WTC11 (cell line): ENCODE measurements around the gene TBC1D17. TPM values are rescaled to one million over a fixed set of nuclear protein-coding genes. Genes with fewer than 3 reads are reported as not detected.

ENCODE experiments used
- ATAC-seq: fragments of 200-7000 bp; cut with Tn5 transposase; 2 replicates; pipeline ENCODE4 v1.10.0; 2021; ENCODE audit warnings: mild to moderate bottlenecking, moderate library complexity
- CTCF ChIA-PET: fragments of 300-600 bp; sonication (Branson Sonifier 250); formaldehyde crosslinking; loops from one replicate; lab custom pipeline; 2021; ENCODE audit warnings: antibody characterized with exemption; lab: Charles Lee
- POLR2A ChIA-PET: fragments of 350-600 bp; sonication (Branson Sonifier 250); formaldehyde crosslinking; loops from one replicate; lab custom pipeline; 2021; ENCODE audit warnings: antibody characterized with exemption; lab: Charles Lee
- DNase-seq: peaks from one replicate; pipeline ENCODE4 v3.0.0; 2021; ENCODE audit warnings: low spot score
- H3K27ac Mint-ChIP-seq: 2 replicates; pipeline ENCODE4 v1.8.0; 2021; ENCODE audit warnings: mixed read lengths
- H3K27me3 Mint-ChIP-seq: 2 replicates; pipeline ENCODE4 v1.8.0; 2021; ENCODE audit warnings: low read depth, mild to moderate bottlenecking, moderate library complexity, mixed read lengths
- H3K36me3 Mint-ChIP-seq: 2 replicates; pipeline ENCODE4 v1.8.0; 2021; ENCODE audit warnings: mixed read lengths
- H3K4me1 Mint-ChIP-seq: 2 replicates; pipeline ENCODE4 v1.8.0; 2022; ENCODE audit warnings: mixed read lengths
- H3K4me3 Mint-ChIP-seq: 2 replicates; pipeline ENCODE4 v1.8.0; 2021; ENCODE audit warnings: mild to moderate bottlenecking, moderate library complexity, mixed read lengths
- H3K9me3 Mint-ChIP-seq: 2 replicates; pipeline ENCODE4 v1.8.0; 2021; ENCODE audit warnings: mixed read lengths
- CTCF ChIP-seq: fragments of 200-600 bp; IDR thresholded peaks from 2 replicates; pipeline ENCODE4 v1.8.0; 2022; ENCODE audit warnings: antibody characterized with exemption
- GABPB1 ChIP-seq: sonication (generic); formaldehyde crosslinking; IDR thresholded peaks from 2 replicates; pipeline ENCODE4 v1.8.1; 2023; ENCODE audit warnings: mild to moderate bottlenecking, missing genetic modification reagents
- ZNF281 ChIP-seq: sonication (generic); formaldehyde crosslinking; IDR thresholded peaks from 2 replicates; pipeline ENCODE4 v1.8.0; 2023; ENCODE audit warnings: mild to moderate bottlenecking, missing genetic modification reagents
- microRNA-seq: library from miRNA; unstranded; fragments of <30 nt; microRNA quantifications from one replicate; pipeline ENCODE4 v1.2.0, GENCODE V29; 2022; ENCODE audit warnings: borderline number of aligned reads
- total RNA-seq: library from RNA; stranded (reverse); gene quantifications from 3 replicates; pipeline ENCODE4 v1.2.3, GENCODE V29; 2021

TBC1D17 gene
- total RNA-seq, 1 experiment from 2014 or later: 52.8 TPM

GRCh38 chr19:49937750-49938381 lies 60.4 kb downstream of the TBC1D17 start:
- TF ChIP-seq GABPB1: no peak
- TF ChIP-seq CTCF: peak; percentile 92
- TF ChIP-seq ZNF281 (CRISPR knock-in tag): no peak
- Mint-ChIP-seq H3K4me1 (no peaks in the 10 kb centered on the region), H3K9me3 (no peaks in the 10 kb centered on the region), H3K27me3 (no peaks in the 10 kb centered on the region; the same call in 1 of the 2 replicates), H3K4me3 (peak overlapping the region; percentile 51), H3K36me3 (no peaks in the 10 kb centered on the region), H3K27ac (no peak overlapping the region)
- peak; percentile 90 for DNase-seq
- peak; percentile 86 for ATAC-seq
- CTCF ChIA-PET: interaction anchor here (0.7 to 2.5 kb wide), 20 partner anchors 8 to 87 kb away, joined by 3 to 41 read pairs (median 6); partner anchors contain the start of genes NUP62, VRK3 and ZNF473
- POLR2A ChIA-PET: no interaction called here

Small RNAs within 50 kb of the gene (microRNA-seq; reads per million reads assigned to microRNA genes)
- 2.1 reads per million for gene MIR4749
- gene MIR4750: 2.8 reads per million
- not detected for gene MIR6800

Other genes with a start within 250 kb of the TBC1D17 start
- 11.4 to 17.9 TPM (median 15.7 TPM) in 3 replicates for gene RRAS, start 237.6 kb upstream of the TBC1D17 start, total RNA-seq
- gene SCAF1, start 235.5 kb upstream of the TBC1D17 start, total RNA-seq: 103 to 109 TPM (median 105 TPM) in 3 replicates
- gene IRF3, start 211.8 kb upstream of the TBC1D17 start, total RNA-seq: 149 to 165 TPM (median 154 TPM) in 3 replicates
- gene BCL2L12, start 211.8 kb upstream of the TBC1D17 start, total RNA-seq: 139 to 146 TPM (median 140 TPM) in 3 replicates
- 500 to 527 TPM (median 518 TPM) in 3 replicates for gene PRMT1, start 200.4 kb upstream of the TBC1D17 start, total RNA-seq
- 5.9 to 6.7 TPM (median 6.2 TPM) in 3 replicates for gene ADM5, start 188.1 kb upstream of the TBC1D17 start, total RNA-seq
- 74.6 to 89.5 TPM (median 85.4 TPM) in 3 replicates for gene CPT1C, start 186.6 kb upstream of the TBC1D17 start, total RNA-seq
- 0.30 to 0.55 TPM (median 0.48 TPM) in 3 replicates for gene TSKS, start 114.4 kb upstream of the TBC1D17 start, total RNA-seq
- gene AP2A1, start 110.7 kb upstream of the TBC1D17 start, total RNA-seq: 119 to 127 TPM (median 120 TPM) in 3 replicates
- gene FUZ, start 64.4 kb upstream of the TBC1D17 start, total RNA-seq: 35.1 to 36.3 TPM (median 35.7 TPM) in 3 replicates
- 80.2 to 81.2 TPM (median 81.2 TPM) in 3 replicates for gene MED25, start 59.4 kb upstream of the TBC1D17 start, total RNA-seq
- gene PTOV1, start 26.5 kb upstream of the TBC1D17 start, total RNA-seq: 296 to 316 TPM (median 306 TPM) in 3 replicates
- gene PNKP, start 10.1 kb upstream of the TBC1D17 start, total RNA-seq: 133 to 146 TPM (median 142 TPM) in 3 replicates
- gene AKT1S1, start 347 bp upstream of the TBC1D17 start, total RNA-seq: 41.9 to 47.8 TPM (median 46.5 TPM) in 3 replicates
- gene IL4I1, start 19.2 kb downstream of the TBC1D17 start, total RNA-seq: 0.83 to 1.4 TPM (median 0.99 TPM) in 3 replicates
- gene ATF5, start 51.5 kb downstream of the TBC1D17 start, total RNA-seq: 9.0 to 10.8 TPM (median 10.8 TPM) in 3 replicates
- 87.1 to 91.4 TPM (median 90.3 TPM) in 3 replicates for gene NUP62, start 51.8 kb downstream of the TBC1D17 start, total RNA-seq
- not detected in 3 replicates for gene SIGLEC11, start 83.5 kb downstream of the TBC1D17 start, total RNA-seq
- gene VRK3, start 147.7 kb downstream of the TBC1D17 start, total RNA-seq: 33.4 to 39.2 TPM (median 39.1 TPM) in 3 replicates
- gene ZNF473, start 148.3 kb downstream of the TBC1D17 start, total RNA-seq: 7.9 to 10.0 TPM (median 8.5 TPM) in 3 replicates